Subcutaneous abdominal adipose tissue (tissue), 5 donors: ENCODE measurements around the gene HS6ST3.
"Not testable (repeated sequence)": the region's sequence is repeated elsewhere in the genome, so short reads cannot be mapped to it uniquely, and the experiment has no call there.

ENCODE experiments used
- H3K27ac ChIP-seq: one replicate; pipeline ENCODE4 v1.7.0; 2013; ENCODE audit warnings: low read depth, mild to moderate bottlenecking, inconsistent platforms, low read length, moderate library complexity
- H3K27me3 ChIP-seq, 5 donors: one replicate each; pipeline ENCODE4 v1.7.0; 2013; ENCODE audit warnings: low read length in 5 of 5, inconsistent platforms in 1 of 5; ENCODE audit not compliant: control insufficient read depth in 5 of 5, insufficient read depth in 4 of 5
- H3K36me3 ChIP-seq, 5 donors: one replicate each; pipeline ENCODE4 v1.7.0; 2013; ENCODE audit warnings: low read length in 5 of 5; ENCODE audit not compliant: control insufficient read depth in 5 of 5, insufficient read depth in 5 of 5
- H3K4me1 ChIP-seq, 5 donors: one replicate each; pipeline ENCODE4 v1.7.0; 2013; ENCODE audit warnings: low read length in 5 of 5, mild to moderate bottlenecking in 3 of 5, moderate library complexity in 1 of 5; ENCODE audit not compliant: control insufficient read depth in 5 of 5, insufficient read depth in 5 of 5
- H3K4me3 ChIP-seq, 5 donors: one replicate each; pipeline ENCODE4 v1.7.0; 2013; ENCODE audit warnings: low read length in 5 of 5, low read depth in 1 of 5
- H3K9ac ChIP-seq, 5 donors: one replicate each; pipeline ENCODE4 v1.7.0; 2013; ENCODE audit warnings: low read length in 5 of 5, mild to moderate bottlenecking in 4 of 5, moderate library complexity in 3 of 5
- H3K9me3 ChIP-seq, 5 donors: one replicate each; pipeline ENCODE4 v1.7.0; 2013; ENCODE audit warnings: low read length in 5 of 5; ENCODE audit not compliant: control insufficient read depth in 5 of 5
- donor health status: healthy.
- donor health status: healthy.
- donor health status: healthy.
- donor health status: healthy.
- donor health status: healthy.

Gene HS6ST3

GRCh38 chr13:96090240-96091101 lies 564 bp downstream of the HS6ST3 start:
- H3K4me1 ChIP-seq = peaks cover 1 to 19% (median 16%) of the 10 kb centered on the region in 5 donors
- H3K9me3 ChIP-seq = no peaks in the 10 kb centered on the region
- no peak overlapping the region for H3K9ac ChIP-seq
- peak overlapping the region in 4 of 5 donors; percentile 52 to 77 (median 60) for H3K4me3 ChIP-seq
- H3K27me3 ChIP-seq = peaks cover 24 to 47% (median 36%) of the 10 kb centered on the region in 5 donors
- no peaks in the 10 kb centered on the region for H3K36me3 ChIP-seq
- no peak overlapping the region for H3K27ac ChIP-seq

- Histone ChIP-seq H3K4me3 (peak overlapping the region in 4 of 5 donors; percentile 19 to 66 (median 45)), H3K9ac (no peak overlapping the region), H3K4me1 (peaks cover 1 to 19% (median 16%) of the 10 kb centered on the region in 5 donors), H3K36me3 (no peaks in the 10 kb centered on the region), H3K27me3 (peaks cover 24 to 47% (median 36%) of the 10 kb centered on the region in 5 donors), H3K27ac (no peak overlapping the region), H3K9me3 (no peaks in the 10 kb centered on the region)
Observed at GRCh38 chr13:96091164-96092117, 1.5 kb downstream of the HS6ST3 start.

GRCh38 chr13:96093296-96094006 lies 3.5 kb downstream of the HS6ST3 start:
- Histone ChIP-seq H3K27me3 (peaks cover 19 to 41% (median 33%) of the 10 kb centered on the region in 5 donors), H3K27ac (no peak overlapping the region), H3K9ac (no peak overlapping the region), H3K4me3 (no peak overlapping the region), H3K4me1 (peaks cover 1 to 19% (median 16%) of the 10 kb centered on the region in 5 donors), H3K36me3 (no peaks in the 10 kb centered on the region), H3K9me3 (no peaks in the 10 kb centered on the region)

- H3K4me1 ChIP-seq = no peaks in the 10 kb centered on the region
- H3K4me3 ChIP-seq = no peak overlapping the region
- no peaks in the 10 kb centered on the region for H3K36me3 ChIP-seq
- no peak overlapping the region for H3K9ac ChIP-seq
- peaks cover 0 to 4% (median 0%) of the 10 kb centered on the region in 5 donors for H3K9me3 ChIP-seq
- no peak overlapping the region for H3K27ac ChIP-seq
- peaks cover 0 to 3% (median 0%) of the 10 kb centered on the region in 5 donors for H3K27me3 ChIP-seq
Observed at GRCh38 chr13:96100457-96101220, 10.7 kb downstream of the HS6ST3 start.

- H3K27ac ChIP-seq = no peak overlapping the region
- peaks cover 7 to 24% (median 10%) of the 10 kb centered on the region in 5 donors for H3K9me3 ChIP-seq
- H3K4me1 ChIP-seq = no peaks in the 10 kb centered on the region
- H3K36me3 ChIP-seq = no peaks in the 10 kb centered on the region
- H3K27me3 ChIP-seq = peaks cover 0 to 3% (median 0%) of the 10 kb centered on the region in 5 donors
- H3K9ac ChIP-seq = no peak overlapping the region
- no peak overlapping the region for H3K4me3 ChIP-seq
Observed at GRCh38 chr13:96104516-96104915, 14.6 kb downstream of the HS6ST3 start.

GRCh38 chr13:96108072-96108471 lies 18.2 kb downstream of the HS6ST3 start:
- not testable (repeated sequence) for H3K9ac ChIP-seq, H3K27ac ChIP-seq, H3K36me3 ChIP-seq, H3K4me3 ChIP-seq, H3K27me3 ChIP-seq, H3K4me1 ChIP-seq
- peaks cover 7 to 24% (median 15%) of the 10 kb centered on the region in 5 donors for H3K9me3 ChIP-seq

- peaks cover 7 to 24% (median 15%) of the 10 kb centered on the region in 5 donors for H3K9me3 ChIP-seq
- no peaks in the 10 kb centered on the region for H3K36me3 ChIP-seq
- no peak overlapping the region for H3K9ac ChIP-seq
- H3K4me3 ChIP-seq = no peak overlapping the region
- no peak overlapping the region for H3K27ac ChIP-seq
- peaks cover 0 to 3% (median 0%) of the 10 kb centered on the region in 5 donors for H3K27me3 ChIP-seq
- H3K4me1 ChIP-seq = no peaks in the 10 kb centered on the region
Observed at GRCh38 chr13:96109125-96109524, 19.2 kb downstream of the HS6ST3 start.

GRCh38 chr13:96112936-96113335 lies 23.0 kb downstream of the HS6ST3 start:
- H3K9me3 ChIP-seq = peaks cover 3 to 17% (median 11%) of the 10 kb centered on the region in 5 donors
- H3K4me3 ChIP-seq = no peak overlapping the region
- no peaks in the 10 kb centered on the region for H3K27me3 ChIP-seq
- H3K4me1 ChIP-seq = no peaks in the 10 kb centered on the region
- H3K27ac ChIP-seq = no peak overlapping the region
- no peaks in the 10 kb centered on the region for H3K36me3 ChIP-seq
- no peak overlapping the region for H3K9ac ChIP-seq

- H3K4me1 ChIP-seq, H3K36me3 ChIP-seq, H3K27ac ChIP-seq, H3K9ac ChIP-seq, H3K9me3 ChIP-seq, H3K27me3 ChIP-seq, H3K4me3 ChIP-seq: not testable (repeated sequence)
Observed at GRCh38 chr13:96115368-96115767, 25.5 kb downstream of the HS6ST3 start.
